HPDE6-E6E7 (cell line): ENCODE data around the gene CMPK2.

Experiments
- DNase-seq: peaks from one replicate; pipeline ENCODE4 v3.0.0; 2011; ENCODE audit warnings: missing footprints; ENCODE audit errors: extremely low spot score

The CMPK2 gene

DNA sequence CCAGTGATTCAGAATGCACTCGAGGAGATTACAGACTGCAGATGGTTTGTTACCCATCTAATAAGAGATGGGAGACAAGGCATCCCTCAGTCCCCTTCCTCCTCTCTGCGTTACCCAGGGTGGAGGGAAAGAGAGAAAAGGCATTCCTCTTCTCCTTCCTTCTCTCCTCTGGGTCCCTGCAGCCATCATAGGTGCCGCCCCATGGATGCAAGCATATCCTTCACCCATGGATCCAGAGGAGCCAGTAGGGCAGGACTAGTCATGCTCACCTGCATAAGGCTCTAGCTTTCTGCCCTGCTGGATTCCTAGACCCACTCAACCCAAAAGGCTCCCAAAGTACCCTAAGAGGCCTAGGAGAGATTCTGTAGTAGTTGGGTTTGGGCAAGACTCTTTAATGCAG, 20.4 kb downstream of the CMPK2 start:
- no peak for DNase-seq

GRCh38 chr2:6841537-6842287, 24.0 kb downstream of the CMPK2 start:
- no peak for DNase-seq

DNA sequence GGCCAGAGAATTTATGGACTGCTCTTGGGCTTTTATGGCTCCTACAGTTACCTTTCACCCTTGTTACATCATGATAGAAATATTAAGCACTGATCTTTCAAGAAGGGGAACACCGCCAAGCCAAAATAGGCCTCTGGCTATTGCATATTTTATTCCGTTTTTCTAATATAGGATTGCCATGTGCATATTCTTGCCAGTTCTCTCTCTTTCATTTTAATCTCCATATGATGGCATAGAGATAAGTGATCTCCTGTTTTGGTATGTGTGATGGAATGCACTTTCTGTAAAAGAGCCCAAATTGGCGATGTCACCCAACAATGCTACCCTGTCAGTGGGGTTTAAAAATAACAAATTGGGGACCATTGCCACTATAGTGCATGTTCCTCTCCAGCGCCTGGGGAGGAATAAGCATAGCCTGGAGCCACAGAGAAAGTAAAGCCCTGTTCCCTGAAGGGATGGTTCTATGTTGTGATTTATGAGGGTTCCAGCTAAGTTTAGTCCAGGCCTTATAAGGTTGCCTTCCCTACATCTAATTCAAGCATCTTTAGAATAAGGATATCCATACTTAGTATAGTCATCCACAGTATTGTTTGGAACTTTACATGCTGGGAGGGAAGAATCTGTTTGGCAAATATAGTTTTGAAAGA, 26.9 kb downstream of the CMPK2 start:
- no peak for DNase-seq

GRCh38 chr2:6835467-6835866, 30.2 kb downstream of the CMPK2 start:
- DNase-seq = no peak

DNA sequence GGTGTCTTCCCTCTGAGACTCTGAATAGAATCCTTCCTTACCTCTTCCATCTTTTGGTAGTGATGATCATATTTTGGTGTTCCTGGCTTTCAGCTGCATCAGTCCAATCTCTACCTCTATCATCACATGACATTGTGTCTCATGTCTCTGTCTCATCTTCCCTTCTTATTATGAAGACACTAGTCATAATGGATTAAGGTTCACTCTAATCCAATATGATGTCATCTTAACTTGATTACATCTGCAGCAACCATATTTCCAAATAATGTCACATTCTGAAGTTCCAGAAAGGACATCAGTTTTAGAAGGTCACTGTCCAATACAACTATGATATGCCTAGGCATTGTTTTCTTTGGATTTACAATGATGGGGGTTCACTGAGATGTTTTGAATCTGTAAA, 31.5 kb downstream of the CMPK2 start:
- DNase-seq = no peak

GRCh38 chr2:6833300-6833604, 32.5 kb downstream of the CMPK2 start:
- DNase-seq = no peak

DNA sequence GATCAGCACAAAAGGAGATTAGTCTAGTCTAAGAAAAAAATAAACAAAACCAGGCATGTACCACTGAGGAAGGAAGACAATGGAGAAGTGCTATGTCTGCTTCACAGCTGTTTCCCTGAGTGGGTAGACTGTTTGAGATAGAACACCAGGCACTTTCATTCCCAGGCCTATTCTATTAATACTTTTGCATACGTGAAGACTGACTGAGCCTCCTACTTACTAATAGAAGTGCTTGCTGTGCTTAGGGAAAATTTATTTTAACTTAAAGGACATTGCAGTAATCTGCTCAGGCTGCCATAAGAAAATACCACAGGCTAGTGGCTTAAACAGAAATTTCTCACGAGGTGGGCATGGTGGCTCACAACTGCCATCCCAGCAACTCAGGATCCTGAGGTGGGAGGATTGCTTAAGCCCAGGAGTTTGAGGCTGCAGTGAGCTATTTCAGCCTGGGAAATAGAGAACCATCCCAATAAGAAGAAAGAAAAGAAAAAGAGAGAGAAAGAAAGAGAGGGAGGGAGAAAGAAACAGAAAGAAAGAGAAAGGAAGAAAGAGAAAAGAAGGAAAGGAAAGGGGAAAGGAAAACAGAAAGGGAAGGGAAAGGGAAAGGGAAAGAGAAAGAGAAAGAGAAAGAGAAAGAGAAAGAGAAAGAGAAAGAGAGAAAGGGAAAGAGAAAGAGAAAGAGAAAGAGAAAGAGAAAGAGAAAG, 33.0 kb downstream of the CMPK2 start:
- DNase-seq = no peak

GRCh38 chr2:6831229-6831628, 34.5 kb downstream of the CMPK2 start:
- no peak for DNase-seq

DNA sequence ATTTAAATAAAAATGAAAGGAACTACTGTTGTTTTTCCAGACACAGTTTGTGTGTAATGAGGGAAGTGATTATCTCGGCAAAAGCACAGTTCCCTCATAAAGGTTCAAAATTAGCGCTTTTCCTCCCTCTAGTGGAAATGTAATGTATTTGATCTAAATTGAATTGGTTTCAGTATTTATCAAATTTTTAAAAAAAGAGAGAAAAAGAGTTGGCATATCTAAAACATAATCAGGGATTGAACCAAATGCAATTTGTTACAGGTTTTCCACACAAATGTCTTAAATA, 37.5 kb downstream of the CMPK2 start:
- DNase-seq = no peak

GRCh38 chr2:6827566-6828298, 38.0 kb downstream of the CMPK2 start:
- no peak for DNase-seq

DNA sequence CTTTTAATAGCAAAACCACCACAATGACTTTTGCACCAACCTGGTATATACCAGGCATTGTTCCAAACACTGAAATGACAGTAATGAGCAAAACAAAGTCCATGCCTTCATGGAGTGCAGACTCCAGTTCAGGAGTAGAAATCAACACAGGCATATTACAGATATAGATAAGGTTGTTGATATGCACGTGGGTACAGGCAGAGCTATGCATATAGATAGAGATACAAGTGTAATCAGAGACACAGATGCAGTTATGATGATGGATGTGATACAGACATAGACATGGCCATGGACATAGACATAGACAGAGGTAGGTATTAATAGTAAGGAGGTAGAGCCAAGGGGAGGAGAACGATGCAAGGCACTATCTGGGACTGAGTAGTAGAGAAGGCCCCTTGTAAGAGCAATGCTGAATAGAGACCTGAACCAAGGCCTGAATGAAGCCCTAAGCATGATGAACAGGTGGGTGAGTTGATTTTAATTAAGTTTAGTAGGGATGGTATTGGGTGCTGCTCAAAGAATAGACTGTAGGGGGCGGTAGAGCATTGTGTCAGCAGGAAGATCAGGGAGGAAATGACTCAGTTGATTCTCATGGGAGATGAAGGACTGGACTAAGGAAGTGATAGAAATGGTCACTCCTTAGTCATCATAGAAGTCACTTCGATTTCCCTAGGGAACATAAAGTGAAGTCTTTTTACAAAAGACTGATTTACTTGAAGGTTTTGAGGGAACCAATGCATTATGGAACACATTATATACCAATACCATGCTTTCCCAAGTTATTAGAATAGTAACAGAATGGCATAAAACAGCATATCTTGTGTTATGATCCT, 39.4 kb downstream of the CMPK2 start:
- DNase-seq = peak; percentile 75

GRCh38 chr2:6824962-6825361, 40.7 kb downstream of the CMPK2 start:
- no peak for DNase-seq

DNA sequence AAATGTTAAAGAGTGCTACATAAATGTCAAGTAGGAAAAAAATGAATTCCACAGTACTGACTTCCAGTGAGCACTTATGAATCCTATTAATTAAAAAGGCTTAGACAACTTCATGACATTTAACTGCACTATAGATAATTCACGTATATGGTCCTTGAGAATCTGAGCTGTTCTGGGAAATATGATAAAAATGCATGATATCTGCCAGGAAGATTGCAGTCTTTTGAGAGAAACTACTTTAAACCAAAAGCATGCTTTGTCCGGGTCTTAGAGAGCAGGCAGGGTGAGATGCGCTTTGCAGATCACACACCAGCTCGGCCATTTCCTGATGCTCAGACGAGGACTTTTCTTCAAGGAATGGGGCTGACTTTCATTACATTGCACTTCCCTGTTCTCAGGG, 42.6 kb downstream of the CMPK2 start:
- DNase-seq = no peak

DNA sequence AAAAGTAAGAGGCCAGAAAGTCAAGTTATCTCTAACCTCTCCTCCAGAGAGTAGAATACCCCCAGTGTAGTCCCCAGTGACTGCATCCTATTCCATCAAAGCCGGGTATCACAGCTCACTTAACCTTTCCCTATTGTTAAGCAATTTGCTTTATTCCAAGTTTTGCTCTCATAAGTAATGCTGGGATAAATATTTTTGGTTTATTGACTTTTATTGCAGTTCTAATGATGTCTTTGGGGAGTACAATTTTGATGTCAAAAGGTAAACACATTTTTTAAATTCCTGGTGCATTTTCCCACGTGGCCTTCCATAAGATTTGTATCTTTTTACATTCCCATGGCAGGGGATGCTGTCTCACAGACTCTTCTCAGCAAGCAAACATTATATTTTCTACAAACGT, 43.3 kb downstream of the CMPK2 start:
- DNase-seq = no peak

DNA sequence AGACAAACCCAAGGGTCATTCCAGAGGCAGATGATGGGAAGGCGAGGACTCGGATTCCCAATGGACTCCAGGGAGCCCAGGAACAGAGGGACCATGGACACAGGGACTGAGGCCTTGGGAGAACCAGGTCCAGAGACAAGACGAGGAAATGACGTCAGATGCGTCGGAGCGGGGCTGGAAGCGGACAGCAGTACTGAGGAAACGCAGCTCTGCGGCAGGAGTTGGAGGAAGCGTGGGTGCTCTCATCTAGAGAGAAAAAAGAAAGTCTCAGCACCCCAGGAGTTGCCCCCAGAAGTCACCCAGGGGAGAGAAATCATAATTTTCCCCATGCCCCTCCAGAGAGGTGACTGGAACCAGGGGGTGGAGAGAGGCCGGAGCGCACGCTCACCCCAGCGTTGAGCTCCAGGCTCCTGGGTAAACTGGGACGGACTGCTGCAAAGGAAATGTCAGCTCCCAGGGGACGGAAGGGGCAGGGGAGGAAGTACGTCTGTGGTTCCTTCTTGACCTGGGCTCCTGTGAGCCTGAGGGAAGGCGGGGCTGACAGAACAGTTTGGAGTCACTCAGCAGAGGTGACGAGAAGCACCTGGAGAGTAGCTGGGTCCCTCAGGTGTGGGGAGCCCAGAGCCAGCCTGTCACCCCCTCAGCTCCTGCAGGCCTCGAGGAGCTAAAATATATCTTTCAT, 44.7 kb downstream of the CMPK2 start:
- no peak for DNase-seq

GRCh38 chr2:6820236-6820635, 45.5 kb downstream of the CMPK2 start:
- no peak for DNase-seq

GRCh38 chr2:6819668-6820067, 46.0 kb downstream of the CMPK2 start:
- no peak for DNase-seq

GRCh38 chr2:6818012-6818411, 47.7 kb downstream of the CMPK2 start:
- DNase-seq = no peak

DNA sequence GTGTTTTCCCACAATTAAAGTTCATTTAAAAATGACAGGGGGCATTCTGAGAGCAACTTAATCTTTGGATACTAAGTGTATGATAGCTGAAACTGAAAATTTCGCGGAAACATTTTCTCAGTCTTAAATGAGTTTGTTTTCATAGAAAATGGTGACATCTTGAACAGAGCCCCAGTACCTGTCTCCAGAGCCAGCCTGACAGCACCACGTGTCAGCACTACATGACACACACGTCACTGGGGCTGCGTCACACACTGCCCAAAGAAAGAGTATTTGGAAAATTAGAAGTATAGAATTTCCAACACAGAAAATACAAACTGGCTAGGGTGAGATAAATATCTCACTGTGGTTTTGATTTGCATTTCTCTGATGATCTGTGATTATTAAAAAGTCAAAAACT, 50.8 kb downstream of the CMPK2 start:
- DNase-seq = no peak

- DNase-seq = no peak
Observed at GRCh38 chr2:6814312-6814711, 51.4 kb downstream of the CMPK2 start.

DNA sequence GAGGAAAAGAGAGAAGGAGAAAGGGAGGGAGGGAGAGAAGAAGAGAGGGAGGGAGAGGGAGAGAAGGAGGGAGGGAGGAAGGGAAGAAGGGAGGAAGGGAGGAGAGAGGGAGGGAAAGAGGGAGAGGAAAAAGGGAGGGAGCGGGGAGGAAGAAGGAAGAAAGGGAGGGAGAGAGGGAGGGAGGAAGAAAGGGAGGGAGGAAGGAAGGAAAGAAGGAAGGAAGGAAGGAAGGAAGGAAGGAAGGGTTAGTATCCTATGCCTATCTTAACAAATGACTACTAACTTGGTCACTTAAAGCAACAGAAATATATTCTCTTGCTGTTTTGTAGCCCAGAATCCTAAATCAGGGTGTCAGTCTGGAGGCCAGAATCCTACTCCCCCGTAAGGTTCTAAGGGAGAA, 52.1 kb downstream of the CMPK2 start:
- no peak for DNase-seq
